Measurements from ENCODE around the gene MEAF6.

MEAF6 gene

GRCh38 chr1:37452416-37452815, 62.1 kb downstream of the MEAF6 start:
- no peak for TF ChIP-seq CTCF (IDR thresholded peaks at IDR 0.05; ENCODE audit: extremely low read depth, insufficient read depth, missing control alignments)
- DNase-seq (ENCODE audit: low spot score): no peak
- in situ Hi-C loops (cut with MboI; ENCODE audit: low pct_unique_long_range_greater_than_20kb, low sequenced_read_pairs, unreplicated experiment): loop anchor here (10.0 kb wide), 1 partner anchor 232 kb away; no protein-coding TSS in a partner anchor

GRCh38 chr1:37449936-37450335, 64.6 kb downstream of the MEAF6 start:
- in situ Hi-C loops (cut with MboI; ENCODE audit: low pct_unique_long_range_greater_than_20kb, low sequenced_read_pairs, unreplicated experiment): loop anchor here (10.0 kb wide), 1 partner anchor 235 kb away; no protein-coding TSS in a partner anchor
- no peak for DNase-seq (ENCODE audit: low spot score)
- no peak for TF ChIP-seq CTCF (IDR thresholded peaks at IDR 0.05; ENCODE audit: extremely low read depth, insufficient read depth, missing control alignments)

GRCh38 chr1:37448691-37449417, 65.7 kb downstream of the MEAF6 start:
- TF ChIP-seq CTCF (IDR thresholded peaks at IDR 0.05; ENCODE audit: extremely low read depth, insufficient read depth, missing control alignments): no peak
- no peak for DNase-seq (ENCODE audit: low spot score)
- in situ Hi-C loops (cut with MboI; ENCODE audit: low pct_unique_long_range_greater_than_20kb, low sequenced_read_pairs, unreplicated experiment): no loop called here

- in situ Hi-C loops (cut with MboI; ENCODE audit: low pct_unique_long_range_greater_than_20kb, low sequenced_read_pairs, unreplicated experiment): no loop called here
- DNase-seq (ENCODE audit: low spot score): no peak
- no peak for TF ChIP-seq CTCF (IDR thresholded peaks at IDR 0.05; ENCODE audit: extremely low read depth, insufficient read depth, missing control alignments)
Measured at GRCh38 chr1:37448185-37448584, 66.4 kb downstream of the MEAF6 start.

GRCh38 chr1:37446874-37447273, 67.7 kb downstream of the MEAF6 start:
- in situ Hi-C loops (cut with MboI; ENCODE audit: low pct_unique_long_range_greater_than_20kb, low sequenced_read_pairs, unreplicated experiment): no loop called here
- TF ChIP-seq CTCF (IDR thresholded peaks at IDR 0.05; ENCODE audit: extremely low read depth, insufficient read depth, missing control alignments): no peak
- no peak for DNase-seq (ENCODE audit: low spot score)

GRCh38 chr1:37442644-37443043, 71.9 kb downstream of the MEAF6 start:
- TF ChIP-seq CTCF (IDR thresholded peaks at IDR 0.05; ENCODE audit: extremely low read depth, insufficient read depth, missing control alignments): no peak
- DNase-seq (ENCODE audit: low spot score): no peak
- in situ Hi-C loops (cut with MboI; ENCODE audit: low pct_unique_long_range_greater_than_20kb, low sequenced_read_pairs, unreplicated experiment): no loop called here
